OCI-LY1 (cell line): Measurements from ENCODE around the gene RNF212.

Experiments used
- H2AFZ ChIP-seq: fragments of 200-600 bp; sonication (generic), shearing (Covaris generic); 2 replicates; pipeline ENCODE4 v1.6.0; 2014; ENCODE audit warnings: antibody characterized with exemption, mild to moderate bottlenecking, low read length
- H3F3A ChIP-seq: fragments of 200-600 bp; sonication (generic), shearing (Covaris generic); 2 replicates; pipeline ENCODE4 v1.6.0; 2014; ENCODE audit warnings: mild to moderate bottlenecking, antibody characterized with exemption, low read length, moderate library complexity; ENCODE audit not compliant: insufficient read depth
- H3K27ac ChIP-seq: fragments of 200-600 bp; sonication (generic); 2 replicates; pipeline ENCODE4 v1.5.1; 2014; ENCODE audit warnings: low read length, mixed run types, mild to moderate bottlenecking, low read depth; ENCODE audit not compliant: poor library complexity, severe bottlenecking
- H3K27me3 ChIP-seq: fragments of 200-600 bp; sonication (generic); 2 replicates; pipeline ENCODE4 v1.6.0; 2014; ENCODE audit warnings: antibody characterized with exemption, mild to moderate bottlenecking, low read length, moderate library complexity; ENCODE audit not compliant: insufficient read depth
- H3K36me3 ChIP-seq: fragments of 200-600 bp; sonication (generic); 2 replicates; pipeline ENCODE4 v1.6.1; 2014; ENCODE audit warnings: mild to moderate bottlenecking, antibody characterized with exemption, low read length, moderate library complexity, mixed read lengths; ENCODE audit not compliant: insufficient read depth
- H3K4me1 ChIP-seq: fragments of 200-600 bp; sonication (generic); 2 replicates; pipeline ENCODE4 v1.5.1; 2014; ENCODE audit warnings: mild to moderate bottlenecking, low read length, moderate library complexity; ENCODE audit not compliant: insufficient read depth, severe bottlenecking
- H3K4me2 ChIP-seq: fragments of 200-600 bp; sonication (generic), shearing (Covaris generic); 2 replicates; pipeline ENCODE4 v1.6.1; 2014; ENCODE audit warnings: low read length
- H3K4me3 ChIP-seq: fragments of 200-600 bp; sonication (generic); 2 replicates; pipeline ENCODE4 v1.5.1; 2014; ENCODE audit warnings: low read length, low read depth, mild to moderate bottlenecking, mixed read lengths; ENCODE audit not compliant: poor library complexity, severe bottlenecking
- H3K79me2 ChIP-seq: fragments of 200-600 bp; shearing (Covaris generic); 2 replicates; pipeline ENCODE4 v1.6.1; 2016; ENCODE audit warnings: mixed run types, low read length, mixed read lengths; ENCODE audit not compliant: insufficient read depth
- H3K9ac ChIP-seq: fragments of 200-600 bp; sonication (generic), shearing (Covaris generic); 2 replicates; pipeline ENCODE4 v1.6.1; 2014; ENCODE audit warnings: mild to moderate bottlenecking, low read length, mixed read lengths
- H3K9me2 ChIP-seq: fragments of 200-600 bp; sonication (generic), shearing (Covaris generic); 2 replicates; pipeline ENCODE4 v1.6.1; 2014; ENCODE audit warnings: low read depth, mild to moderate bottlenecking, low read length, mixed read lengths
- H3K9me3 ChIP-seq: fragments of 200-600 bp; shearing (Covaris generic); 2 replicates; pipeline ENCODE4 v1.6.1; 2014; ENCODE audit warnings: low read length, mixed read lengths
- H4K20me1 ChIP-seq: fragments of 200-600 bp; sonication (generic), shearing (Covaris generic); 2 replicates; pipeline ENCODE4 v1.6.0; 2016; ENCODE audit warnings: mild to moderate bottlenecking, low read length; ENCODE audit not compliant: insufficient read depth
- EZH2 ChIP-seq: fragments of 200-600 bp; sonication (generic), shearing (Covaris generic); IDR thresholded peaks from 2 replicates; pipeline ENCODE4 v1.8.0; 2017; ENCODE audit warnings: borderline replicate concordance, mixed run types, mild to moderate bottlenecking, antibody characterized with exemption, low read length, moderate library complexity, mixed read lengths
- TF ChIP-seq, protein P1 (sequence below): fragments of 200-600 bp; sonication (generic), shearing (Covaris generic); IDR thresholded peaks from 2 replicates; pipeline ENCODE4 v1.5.1; 2017; ENCODE audit warnings: mild to moderate bottlenecking, antibody characterized with exemption, low read length, moderate library complexity, mixed read lengths

The RNF212 gene

DNA sequence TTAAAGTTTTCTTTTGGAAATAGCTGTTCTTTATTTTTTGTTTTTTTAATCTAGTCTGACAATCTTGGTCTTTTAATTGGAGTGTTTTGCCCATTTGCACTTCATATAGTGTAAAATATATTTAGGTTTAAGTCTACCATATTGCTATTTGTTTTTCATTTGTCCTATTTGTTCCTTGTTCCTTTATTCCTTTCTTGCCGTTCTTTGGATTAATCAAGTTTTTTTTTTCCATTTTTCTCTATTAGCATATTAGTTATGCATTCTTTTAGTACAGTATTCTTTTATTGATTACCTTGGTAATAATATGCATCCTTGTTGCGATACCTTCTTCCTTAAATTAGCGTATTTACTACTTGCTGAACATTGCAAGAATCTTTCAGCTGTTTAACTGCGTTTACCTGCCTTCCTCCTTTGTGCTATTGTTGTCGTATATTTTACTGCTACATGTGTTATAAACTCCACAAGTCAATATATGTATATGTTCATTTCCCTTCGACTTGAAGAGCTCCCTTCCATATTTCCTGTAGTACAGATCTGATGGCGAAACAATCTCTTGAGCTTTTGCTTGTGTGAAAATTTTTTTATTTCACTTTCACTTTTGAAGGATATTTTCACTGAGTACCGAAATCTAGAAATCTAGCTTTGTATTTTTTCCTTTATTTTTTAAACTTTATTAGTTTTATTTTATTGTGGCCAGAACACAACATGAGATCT, 23.9 kb upstream of the RNF212 start:
- H3K27me3 ChIP-seq = no peaks in the 10 kb centered on the region
- H3K4me2 ChIP-seq = no peak overlapping the region
- no peak overlapping the region for H2AFZ ChIP-seq

DNA sequence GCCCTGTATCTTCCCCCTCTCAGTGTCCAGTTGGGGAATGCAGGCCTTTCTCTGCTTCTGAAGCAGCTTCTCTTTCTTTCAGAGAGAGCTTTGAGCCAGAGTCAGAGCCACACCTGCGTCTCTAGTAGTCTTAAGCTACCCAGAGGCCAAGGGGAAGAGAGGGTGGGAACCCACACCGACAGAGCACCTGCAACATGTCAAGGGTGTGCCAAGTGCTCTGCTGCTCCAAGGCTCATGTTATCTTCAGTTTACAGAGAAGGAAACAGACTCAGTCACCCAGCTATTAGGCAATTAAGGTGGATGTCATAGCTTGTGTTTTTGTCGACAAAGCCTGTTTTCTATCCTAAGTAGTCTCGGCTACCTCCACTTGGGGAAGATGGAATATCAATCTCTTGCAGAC, 22.7 kb upstream of the RNF212 start:
- Histone ChIP-seq H2AFZ (no peak overlapping the region), H3K9ac (no peak overlapping the region), H3K9me3 (no peaks in the 10 kb centered on the region), H3K27me3 (no peaks in the 10 kb centered on the region), H3K4me3 (no peak overlapping the region), H3K4me1 (peaks cover 8% of the 10 kb centered on the region), H3F3A (no peaks in the 10 kb centered on the region), H3K4me2 (no peak overlapping the region), H3K36me3 (no peaks in the 10 kb centered on the region), H3K9me2 (no peaks in the 10 kb centered on the region), H3K27ac (no peak overlapping the region), H4K20me1 (no peaks in the 10 kb centered on the region), H3K79me2 (no peaks in the 10 kb centered on the region)
- TF ChIP-seq, protein P1, sequence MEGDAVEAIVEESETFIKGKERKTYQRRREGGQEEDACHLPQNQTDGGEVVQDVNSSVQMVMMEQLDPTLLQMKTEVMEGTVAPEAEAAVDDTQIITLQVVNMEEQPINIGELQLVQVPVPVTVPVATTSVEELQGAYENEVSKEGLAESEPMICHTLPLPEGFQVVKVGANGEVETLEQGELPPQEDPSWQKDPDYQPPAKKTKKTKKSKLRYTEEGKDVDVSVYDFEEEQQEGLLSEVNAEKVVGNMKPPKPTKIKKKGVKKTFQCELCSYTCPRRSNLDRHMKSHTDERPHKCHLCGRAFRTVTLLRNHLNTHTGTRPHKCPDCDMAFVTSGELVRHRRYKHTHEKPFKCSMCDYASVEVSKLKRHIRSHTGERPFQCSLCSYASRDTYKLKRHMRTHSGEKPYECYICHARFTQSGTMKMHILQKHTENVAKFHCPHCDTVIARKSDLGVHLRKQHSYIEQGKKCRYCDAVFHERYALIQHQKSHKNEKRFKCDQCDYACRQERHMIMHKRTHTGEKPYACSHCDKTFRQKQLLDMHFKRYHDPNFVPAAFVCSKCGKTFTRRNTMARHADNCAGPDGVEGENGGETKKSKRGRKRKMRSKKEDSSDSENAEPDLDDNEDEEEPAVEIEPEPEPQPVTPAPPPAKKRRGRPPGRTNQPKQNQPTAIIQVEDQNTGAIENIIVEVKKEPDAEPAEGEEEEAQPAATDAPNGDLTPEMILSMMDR = no peak
- no peak for TF ChIP-seq EZH2

More for the DNA sequence above, 23.9 kb upstream of the RNF212 start:
- no peaks in the 10 kb centered on the region for H3K79me2 ChIP-seq
- no peaks in the 10 kb centered on the region for H4K20me1 ChIP-seq
- TF ChIP-seq, protein P1 = no peak
- no peak for TF ChIP-seq EZH2
- peaks cover 8% of the 10 kb centered on the region for H3K4me1 ChIP-seq
- H3K36me3 ChIP-seq = no peaks in the 10 kb centered on the region
- H3K27ac ChIP-seq = no peak overlapping the region
- no peak overlapping the region for H3K4me3 ChIP-seq
- H3K9me3 ChIP-seq = no peaks in the 10 kb centered on the region
- no peak overlapping the region for H3K9ac ChIP-seq
- no peaks in the 10 kb centered on the region for H3F3A ChIP-seq
- no peaks in the 10 kb centered on the region for H3K9me2 ChIP-seq

DNA sequence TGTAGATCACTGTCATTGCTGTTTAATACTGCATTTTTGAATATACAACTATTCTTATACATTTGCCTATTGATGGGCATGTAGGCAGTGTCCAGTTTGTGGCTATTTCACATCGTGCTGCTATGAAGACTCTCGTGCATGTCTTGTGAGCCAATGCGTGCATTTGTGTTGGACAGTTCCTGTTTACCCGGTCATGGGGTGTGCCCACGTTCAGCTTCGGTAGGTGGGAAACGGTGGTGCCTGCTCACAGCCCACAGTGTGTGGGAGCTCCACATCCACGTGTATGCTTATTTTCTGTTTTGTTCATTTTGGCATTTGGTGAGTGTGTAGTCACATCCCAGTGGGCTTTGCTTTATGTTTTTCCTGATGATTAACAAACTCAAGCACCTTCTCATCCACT, 19.7 kb upstream of the RNF212 start:
- H4K20me1 ChIP-seq = no peaks in the 10 kb centered on the region
- no peak overlapping the region for H3K4me2 ChIP-seq
- peaks cover 8% of the 10 kb centered on the region for H3K4me1 ChIP-seq
- H3K27ac ChIP-seq = no peak overlapping the region
- no peaks in the 10 kb centered on the region for H3F3A ChIP-seq
- no peaks in the 10 kb centered on the region for H3K36me3 ChIP-seq
- TF ChIP-seq EZH2 = no peak
- TF ChIP-seq, protein P1 = no peak
- H3K79me2 ChIP-seq = no peaks in the 10 kb centered on the region
- H2AFZ ChIP-seq = no peak overlapping the region
- H3K9ac ChIP-seq = no peak overlapping the region
- H3K9me2 ChIP-seq = no peaks in the 10 kb centered on the region
- H3K27me3 ChIP-seq = no peaks in the 10 kb centered on the region
- H3K4me3 ChIP-seq = no peak overlapping the region
- H3K9me3 ChIP-seq = no peaks in the 10 kb centered on the region
